ENCODE data around the gene TTLL8.
"Not testable (repeated sequence)": the region's sequence is repeated elsewhere in the genome, so short reads cannot be mapped to it uniquely, and the experiment has no call there.

Gene TTLL8

GRCh38 chr22:49999063-49999945 lies 58.8 kb downstream of the TTLL8 start:
- FAIRE-seq: no peak

GRCh38 chr22:49998718-49999062 lies 59.4 kb downstream of the TTLL8 start:
- no peak for FAIRE-seq

GRCh38 chr22:49997932-49998717 lies 60.0 kb downstream of the TTLL8 start:
- FAIRE-seq: no peak

DNA sequence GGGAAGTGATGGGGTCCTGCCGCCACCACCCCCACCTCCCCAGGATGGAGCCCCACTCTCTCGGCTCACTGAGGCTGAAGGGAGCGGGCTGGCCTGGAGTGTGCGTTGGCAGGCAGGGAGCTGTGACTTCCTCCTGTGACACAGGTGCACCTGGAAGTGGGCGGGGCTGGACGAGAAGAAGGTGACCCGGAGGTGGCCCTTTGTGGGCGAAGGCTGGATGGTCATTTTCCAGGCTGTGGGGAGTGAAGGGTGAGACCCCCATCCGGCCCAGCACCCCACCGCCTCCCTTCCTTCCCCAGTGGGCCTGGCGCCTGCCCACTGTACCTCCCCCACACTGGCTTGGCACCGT lies 60.9 kb downstream of the TTLL8 start:
- FAIRE-seq: no peak

- FAIRE-seq: no peak
Observed at GRCh38 chr22:49996518-49997250, 61.4 kb downstream of the TTLL8 start.

DNA sequence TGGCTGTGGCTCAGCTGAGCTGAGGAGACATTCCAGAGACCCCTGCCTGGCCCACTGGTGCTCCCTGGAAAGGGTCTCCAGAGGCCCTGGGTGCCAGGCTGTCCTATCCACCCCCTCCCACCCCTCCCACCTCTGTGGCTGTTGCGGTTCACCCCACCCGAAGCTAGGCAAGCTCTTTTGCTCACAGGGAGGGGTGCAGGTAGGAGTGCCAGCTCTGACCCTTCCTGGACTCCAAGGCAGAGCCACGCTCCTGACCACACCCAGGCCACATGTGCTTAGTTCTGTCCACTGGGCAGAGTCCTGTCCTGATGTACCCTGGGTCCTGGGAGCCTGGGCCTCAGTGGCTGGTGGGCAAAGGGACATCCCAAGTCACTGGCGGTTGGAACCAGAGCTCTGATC lies 62.0 kb downstream of the TTLL8 start:
- no peak for FAIRE-seq

DNA sequence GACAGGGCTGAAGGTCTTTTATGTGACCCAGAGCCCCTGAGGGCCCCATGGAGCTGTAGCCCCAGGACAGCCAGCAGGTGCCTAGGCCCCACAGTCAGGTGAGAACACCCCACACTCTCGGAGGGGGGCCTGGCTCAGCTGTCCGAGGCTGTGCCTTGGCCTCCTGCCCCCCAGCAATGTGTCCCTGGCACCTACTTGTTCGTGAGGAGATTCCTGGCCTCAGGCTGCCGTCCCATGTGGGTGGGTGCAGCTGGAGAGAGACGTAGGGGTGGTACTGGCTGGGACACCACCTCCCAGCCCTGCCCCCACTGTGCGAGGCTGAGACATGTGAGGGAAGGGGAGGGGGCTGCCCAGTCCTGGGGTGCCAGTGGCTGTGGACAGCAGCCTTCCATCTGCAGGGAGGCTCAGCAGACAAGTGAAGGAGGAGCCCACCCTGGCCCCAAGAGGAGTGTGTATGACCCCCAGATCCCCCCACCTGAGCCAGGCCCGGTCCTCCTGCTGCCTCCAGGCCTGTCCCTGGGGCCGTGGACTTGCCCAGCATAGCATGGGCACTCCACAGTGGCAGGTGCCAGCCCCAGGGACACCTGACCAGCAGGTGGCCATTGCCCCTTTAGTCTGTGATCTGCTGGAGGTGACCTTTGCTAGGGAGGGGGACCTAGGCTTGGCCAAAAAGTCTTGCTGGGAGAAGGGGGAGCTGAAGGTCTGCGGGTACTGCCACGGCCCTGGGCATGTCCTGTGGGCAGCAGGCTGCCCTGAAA lies 62.6 kb downstream of the TTLL8 start:
- no peak for FAIRE-seq

GRCh38 chr22:49995041-49995360 lies 63.1 kb downstream of the TTLL8 start:
- no peak for FAIRE-seq

- no peak for FAIRE-seq
Observed at GRCh38 chr22:49994361-49995040, 63.6 kb downstream of the TTLL8 start.

GRCh38 chr22:49993649-49994360 lies 64.3 kb downstream of the TTLL8 start:
- FAIRE-seq: no peak

DNA sequence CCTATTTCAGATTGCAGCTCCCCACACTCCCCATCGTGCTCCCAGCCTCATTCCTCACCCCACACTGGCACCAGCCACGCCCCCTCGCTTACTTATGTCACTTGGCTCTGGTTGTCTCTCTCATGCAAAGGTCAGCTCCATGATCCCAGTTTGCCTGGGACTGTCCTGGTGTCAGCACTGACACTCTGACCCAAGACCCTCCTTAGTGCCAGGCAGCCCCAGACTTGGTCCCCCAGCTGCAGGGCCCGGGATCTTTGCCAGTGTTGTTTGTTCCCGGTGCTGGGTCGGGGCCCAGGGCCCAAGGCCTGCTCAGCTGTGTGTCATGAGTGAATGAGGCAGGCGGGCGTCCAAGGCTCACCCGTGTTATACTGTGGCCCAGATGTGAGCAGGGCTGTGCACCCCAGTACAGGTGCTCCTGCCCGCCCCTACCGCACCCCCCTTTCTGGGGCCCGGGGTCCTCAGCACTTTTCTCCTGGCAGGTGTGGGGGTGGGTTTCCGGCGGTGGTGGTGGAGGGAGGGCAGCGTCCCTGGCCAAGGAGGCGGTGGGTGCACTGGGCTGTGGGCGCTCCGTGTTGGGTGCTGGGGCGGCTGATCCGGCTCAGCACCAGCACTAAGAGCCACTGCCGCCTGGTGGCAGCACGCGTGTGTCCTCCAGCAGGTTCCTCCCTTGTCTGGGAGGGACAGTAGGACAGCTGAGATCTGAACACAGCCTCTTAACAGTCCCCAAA lies 65.0 kb downstream of the TTLL8 start:
- no peak for FAIRE-seq

- FAIRE-seq: no peak
Observed at GRCh38 chr22:49991907-49992533, 66.1 kb downstream of the TTLL8 start.

- FAIRE-seq: no peak
Observed at GRCh38 chr22:49991167-49991566, 66.9 kb downstream of the TTLL8 start.

GRCh38 chr22:49989826-49990225 lies 68.3 kb downstream of the TTLL8 start:
- FAIRE-seq: not testable (repeated sequence)

DNA sequence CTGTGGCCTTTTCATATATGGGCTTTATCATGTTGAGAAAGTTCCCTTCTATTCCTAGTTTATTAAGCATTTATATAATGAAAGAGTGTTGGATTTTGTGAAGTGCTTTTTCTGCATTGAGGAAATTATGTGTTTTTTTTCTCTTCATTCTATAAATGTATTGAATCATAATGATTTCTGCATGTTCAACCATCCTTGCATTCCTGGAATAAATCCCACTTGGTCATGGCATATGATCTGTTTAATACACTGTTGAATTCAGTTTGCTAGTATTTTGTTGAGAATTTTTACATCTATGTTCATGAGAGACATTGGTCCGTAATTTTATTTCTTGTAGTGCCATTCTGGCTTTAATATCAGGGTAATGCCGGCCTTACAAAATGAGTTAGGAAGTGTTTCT lies 71.8 kb downstream of the TTLL8 start:
- no peak for FAIRE-seq

GRCh38 chr22:49983148-49984042 lies 74.7 kb downstream of the TTLL8 start:
- no peak for FAIRE-seq

- not testable (repeated sequence) for FAIRE-seq
Observed at GRCh38 chr22:49981799-49982198, 76.3 kb downstream of the TTLL8 start.

DNA sequence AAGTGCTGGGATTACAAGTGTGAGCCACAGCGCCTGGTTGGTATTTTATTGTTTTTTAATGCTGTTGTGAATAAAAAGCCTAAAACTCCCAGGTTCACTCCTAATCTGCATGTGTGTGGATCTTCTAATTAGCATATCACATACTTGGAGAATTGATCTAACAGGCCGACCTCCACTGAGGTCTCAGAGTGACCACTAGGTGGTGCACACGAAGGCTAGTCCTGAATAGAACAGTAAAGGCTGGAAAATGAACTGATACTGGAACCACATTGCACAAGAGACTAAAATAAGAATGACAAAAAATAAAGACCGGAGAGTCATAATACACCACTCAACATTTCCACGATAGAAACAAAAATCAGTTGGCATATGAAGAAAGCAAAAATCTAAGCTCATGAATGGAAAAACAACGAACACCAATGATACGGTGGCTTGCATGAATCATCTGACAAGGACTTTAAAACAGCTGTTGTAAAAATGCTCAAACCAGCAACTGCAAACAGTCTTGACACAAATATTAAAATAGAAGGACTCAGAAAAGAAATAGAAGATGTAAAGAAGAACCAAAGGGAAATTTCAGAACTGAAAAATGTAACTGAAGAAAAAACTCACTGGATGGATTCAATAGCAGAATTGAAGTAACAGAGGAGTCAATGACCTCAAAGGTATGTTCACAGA lies 78.4 kb downstream of the TTLL8 start:
- FAIRE-seq: peak; percentile 85

GRCh38 chr22:49977578-49977977 lies 80.5 kb downstream of the TTLL8 start:
- FAIRE-seq: no peak

All from G401.6 (cell line).